Measurements from ENCODE around the gene HEXD.
"Not testable (repeated sequence)": the region's sequence is repeated elsewhere in the genome, so short reads cannot be mapped to it uniquely, and the experiment has no call there.

HEXD gene

GRCh38 chr17:82407255-82407654 lies 10.9 kb upstream of the HEXD start:
- no peak overlapping the region for H3K4me3 ChIP-seq (ENCODE audit: control insufficient read depth, low read depth, low read length)
- no peak for DNase-seq (ENCODE audit: low read depth)
- no peak for TF ChIP-seq CTCF (IDR thresholded peaks at IDR 0.05; ENCODE audit: control insufficient read depth, insufficient read depth, low read depth, low read length, missing control alignments)

GRCh38 chr17:82408288-82408937 lies 9.7 kb upstream of the HEXD start:
- no peak overlapping the region for H3K4me3 ChIP-seq (ENCODE audit: control insufficient read depth, low read depth, low read length)
- TF ChIP-seq CTCF (IDR thresholded peaks at IDR 0.05; ENCODE audit: control insufficient read depth, insufficient read depth, low read depth, low read length, missing control alignments) = no peak
- DNase-seq (ENCODE audit: low read depth) = no peak

- no peak overlapping the region for H3K4me3 ChIP-seq (ENCODE audit: control insufficient read depth, low read depth, low read length)
- no peak for TF ChIP-seq CTCF (IDR thresholded peaks at IDR 0.05; ENCODE audit: control insufficient read depth, insufficient read depth, low read depth, low read length, missing control alignments)
- no peak for DNase-seq (ENCODE audit: low read depth)
Measured at GRCh38 chr17:82408938-82409318, 9.2 kb upstream of the HEXD start.

- no peak for DNase-seq (ENCODE audit: low read depth)
- H3K4me3 ChIP-seq (ENCODE audit: control insufficient read depth, low read depth, low read length) = no peak overlapping the region
- no peak for TF ChIP-seq CTCF (IDR thresholded peaks at IDR 0.05; ENCODE audit: control insufficient read depth, insufficient read depth, low read depth, low read length, missing control alignments)
Measured at GRCh38 chr17:82410014-82410716, 8.0 kb upstream of the HEXD start.

GRCh38 chr17:82411396-82412053 lies 6.6 kb upstream of the HEXD start:
- H3K4me3 ChIP-seq (ENCODE audit: control insufficient read depth, low read depth, low read length) = no peak overlapping the region
- TF ChIP-seq CTCF (IDR thresholded peaks at IDR 0.05; ENCODE audit: control insufficient read depth, insufficient read depth, low read depth, low read length, missing control alignments) = no peak
- no peak for DNase-seq (ENCODE audit: low read depth)

GRCh38 chr17:82412081-82412480 lies 6.1 kb upstream of the HEXD start:
- not testable (repeated sequence) for DNase-seq (ENCODE audit: low read depth); H3K4me3 ChIP-seq (ENCODE audit: control insufficient read depth, low read depth, low read length)

Measured in AG09309 (cell line).